SU-DHL-6 (cell line): ENCODE data around the gene CSPG4.

Source experiments
- EZH2phosphoT487 ChIP-seq: fragments of 200-600 bp; sonication (generic), shearing (Covaris generic); conservative IDR thresholded peaks from 2 replicates; pipeline ENCODE4 v1.6.1; 2018; ENCODE audit warnings: mild to moderate bottlenecking, antibody characterized with exemption, low read length, moderate library complexity, mixed read lengths
- TF ChIP-seq, protein P1 (sequence below): fragments of 200-600 bp; sonication (generic); IDR thresholded peaks from one replicate; pipeline ENCODE4 v1.5.1; 2017; ENCODE audit warnings: antibody characterized with exemption, mild to moderate bottlenecking, low read length, moderate library complexity; ENCODE audit not compliant: insufficient read depth, poor library complexity, severe bottlenecking

DNA sequence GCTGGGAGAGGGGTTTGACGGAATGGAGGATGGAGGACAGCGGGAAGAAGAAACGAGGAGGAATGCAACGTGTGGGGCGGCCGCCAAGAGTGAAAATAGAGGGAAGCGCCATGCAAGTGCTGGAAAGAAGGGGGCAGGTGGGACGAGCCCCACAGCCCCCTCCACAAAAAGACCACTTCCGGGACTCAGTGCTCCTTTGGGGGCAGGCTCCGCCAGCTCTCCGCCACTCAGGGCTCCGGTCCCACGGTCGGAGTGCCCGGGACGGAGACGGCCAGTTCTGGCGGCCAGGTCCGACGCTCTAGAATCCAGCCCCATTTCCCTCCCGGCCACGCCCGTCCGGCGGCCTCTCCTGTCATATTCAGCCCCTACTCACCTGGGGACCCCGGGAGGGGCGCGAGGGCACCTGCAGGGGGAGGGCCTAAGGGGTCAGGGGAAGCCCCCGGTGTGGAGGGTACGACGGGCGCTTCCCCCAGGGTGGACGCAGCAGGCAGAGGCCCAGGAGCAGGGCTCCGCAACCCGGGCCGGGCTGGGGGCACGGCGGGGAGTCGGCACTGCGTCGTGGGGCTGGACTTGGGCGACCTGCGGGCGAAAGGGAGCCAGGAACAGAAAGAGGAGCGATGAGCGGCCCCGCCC is 25.5 kb upstream of the CSPG4 start:
- TF ChIP-seq, protein P1, sequence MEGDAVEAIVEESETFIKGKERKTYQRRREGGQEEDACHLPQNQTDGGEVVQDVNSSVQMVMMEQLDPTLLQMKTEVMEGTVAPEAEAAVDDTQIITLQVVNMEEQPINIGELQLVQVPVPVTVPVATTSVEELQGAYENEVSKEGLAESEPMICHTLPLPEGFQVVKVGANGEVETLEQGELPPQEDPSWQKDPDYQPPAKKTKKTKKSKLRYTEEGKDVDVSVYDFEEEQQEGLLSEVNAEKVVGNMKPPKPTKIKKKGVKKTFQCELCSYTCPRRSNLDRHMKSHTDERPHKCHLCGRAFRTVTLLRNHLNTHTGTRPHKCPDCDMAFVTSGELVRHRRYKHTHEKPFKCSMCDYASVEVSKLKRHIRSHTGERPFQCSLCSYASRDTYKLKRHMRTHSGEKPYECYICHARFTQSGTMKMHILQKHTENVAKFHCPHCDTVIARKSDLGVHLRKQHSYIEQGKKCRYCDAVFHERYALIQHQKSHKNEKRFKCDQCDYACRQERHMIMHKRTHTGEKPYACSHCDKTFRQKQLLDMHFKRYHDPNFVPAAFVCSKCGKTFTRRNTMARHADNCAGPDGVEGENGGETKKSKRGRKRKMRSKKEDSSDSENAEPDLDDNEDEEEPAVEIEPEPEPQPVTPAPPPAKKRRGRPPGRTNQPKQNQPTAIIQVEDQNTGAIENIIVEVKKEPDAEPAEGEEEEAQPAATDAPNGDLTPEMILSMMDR: no peak
- no peak for TF ChIP-seq EZH2phosphoT487
